WTC11 (cell line): ENCODE data around the gene GTF2F1. TPM values are rescaled to one million over a fixed set of nuclear protein-coding genes. Genes with fewer than 3 reads are reported as not detected.

Experiments used
- ATAC-seq: fragments of 200-7000 bp; cut with Tn5 transposase; 2 replicates; pipeline ENCODE4 v1.10.0; 2021; ENCODE audit warnings: mild to moderate bottlenecking, moderate library complexity
- CTCF ChIA-PET: fragments of 300-600 bp; sonication (Branson Sonifier 250); formaldehyde crosslinking; loops from one replicate; lab custom pipeline; 2021; ENCODE audit warnings: antibody characterized with exemption; lab: Charles Lee
- POLR2A ChIA-PET: fragments of 350-600 bp; sonication (Branson Sonifier 250); formaldehyde crosslinking; loops from one replicate; lab custom pipeline; 2021; ENCODE audit warnings: antibody characterized with exemption; lab: Charles Lee
- DNase-seq: peaks from one replicate; pipeline ENCODE4 v3.0.0; 2021; ENCODE audit warnings: low spot score
- H3K27ac Mint-ChIP-seq: 2 replicates; pipeline ENCODE4 v1.8.0; 2021; ENCODE audit warnings: mixed read lengths
- H3K27me3 Mint-ChIP-seq: 2 replicates; pipeline ENCODE4 v1.8.0; 2021; ENCODE audit warnings: low read depth, mild to moderate bottlenecking, moderate library complexity, mixed read lengths
- H3K36me3 Mint-ChIP-seq: 2 replicates; pipeline ENCODE4 v1.8.0; 2021; ENCODE audit warnings: mixed read lengths
- H3K4me1 Mint-ChIP-seq: 2 replicates; pipeline ENCODE4 v1.8.0; 2022; ENCODE audit warnings: mixed read lengths
- H3K4me3 Mint-ChIP-seq: 2 replicates; pipeline ENCODE4 v1.8.0; 2021; ENCODE audit warnings: mild to moderate bottlenecking, moderate library complexity, mixed read lengths
- H3K9me3 Mint-ChIP-seq: 2 replicates; pipeline ENCODE4 v1.8.0; 2021; ENCODE audit warnings: mixed read lengths
- ATF2 ChIP-seq: sonication (generic); formaldehyde crosslinking; IDR thresholded peaks from 2 replicates; pipeline ENCODE4 v1.8.1; 2022; ENCODE audit warnings: low read depth, missing genetic modification reagents, borderline replicate concordance
- ATF6 ChIP-seq: sonication (generic); formaldehyde crosslinking; IDR thresholded peaks from 2 replicates; pipeline ENCODE4 v1.8.1; 2023; ENCODE audit warnings: mild to moderate bottlenecking, missing genetic modification reagents
- CDX4 ChIP-seq: fragments of 250-450 bp; sonication (Bioruptor Pico); IDR thresholded peaks from 2 replicates; pipeline ENCODE4 v1.9.0; 2021; ENCODE audit warnings: moderate library complexity, mild to moderate bottlenecking, inconsistent platforms, borderline replicate concordance
- CTCF ChIP-seq: fragments of 200-600 bp; IDR thresholded peaks from 2 replicates; pipeline ENCODE4 v1.8.0; 2022; ENCODE audit warnings: antibody characterized with exemption
- E2F4 ChIP-seq: sonication (generic); formaldehyde crosslinking; IDR thresholded peaks from 2 replicates; pipeline ENCODE4 v1.8.1; 2022; ENCODE audit warnings: low read depth, mild to moderate bottlenecking, moderate library complexity, missing genetic modification reagents, borderline replicate concordance
- ELF4 ChIP-seq: sonication (generic); formaldehyde crosslinking; IDR thresholded peaks from 2 replicates; pipeline ENCODE4 v1.8.1; 2022; ENCODE audit warnings: low read depth, mild to moderate bottlenecking, moderate library complexity, missing genetic modification reagents
- MAX ChIP-seq: sonication (generic); formaldehyde crosslinking; IDR thresholded peaks from 2 replicates; pipeline ENCODE4 v1.8.0; 2022; ENCODE audit warnings: mild to moderate bottlenecking, missing genetic modification reagents
- MLX ChIP-seq: sonication (generic); formaldehyde crosslinking; IDR thresholded peaks from 2 replicates; pipeline ENCODE4 v1.8.1; 2023; ENCODE audit warnings: mild to moderate bottlenecking, missing genetic modification reagents, moderate library complexity
- PREB ChIP-seq: sonication (generic); formaldehyde crosslinking; IDR thresholded peaks from 2 replicates; pipeline ENCODE4 v1.8.1; 2022; ENCODE audit warnings: mild to moderate bottlenecking, missing genetic modification reagents, moderate library complexity, borderline replicate concordance
- SOX15 ChIP-seq: fragments of 250-450 bp; sonication (Bioruptor Pico); IDR thresholded peaks from 2 replicates; pipeline ENCODE4 v1.9.0; 2021; ENCODE audit warnings: mild to moderate bottlenecking
- SP1 ChIP-seq: sonication (generic); formaldehyde crosslinking; conservative IDR thresholded peaks from 2 replicates; pipeline ENCODE4 v1.8.1; 2022; ENCODE audit warnings: missing genetic modification reagents
- TEAD1 ChIP-seq: sonication (generic); formaldehyde crosslinking; IDR thresholded peaks from 2 replicates; pipeline ENCODE4 v1.8.0; 2022; ENCODE audit warnings: mild to moderate bottlenecking, missing genetic modification reagents
- ZNF232 ChIP-seq: sonication (generic); formaldehyde crosslinking; IDR thresholded peaks from 2 replicates; pipeline ENCODE4 v1.8.0; 2022; ENCODE audit warnings: mild to moderate bottlenecking, missing genetic modification reagents
- ZNF263 ChIP-seq: sonication (generic); formaldehyde crosslinking; IDR thresholded peaks from 2 replicates; pipeline ENCODE4 v1.8.1; 2022; ENCODE audit warnings: low read depth, mild to moderate bottlenecking, moderate library complexity, missing genetic modification reagents
- ZNF416 ChIP-seq: fragments of 250-450 bp; sonication (Bioruptor Pico); IDR thresholded peaks from 2 replicates; pipeline ENCODE4 v1.9.0; 2021; ENCODE audit warnings: mild to moderate bottlenecking, inconsistent platforms
- ZNF532 ChIP-seq: fragments of 250-450 bp; sonication (Bioruptor Pico); IDR thresholded peaks from 2 replicates; pipeline ENCODE4 v1.9.0; 2021; ENCODE audit warnings: mild to moderate bottlenecking, borderline replicate concordance
- total RNA-seq: library from RNA; stranded (reverse); gene quantifications from 3 replicates; pipeline ENCODE4 v1.2.3, GENCODE V29; 2021

The GTF2F1 gene
- total RNA-seq, 1 experiment from 2014 or later: 62.4 TPM

GRCh38 chr19:6413721-6414643, 21.0 kb upstream of the GTF2F1 start (continued):
- TF ChIP-seq ATF6 (CRISPR knock-in tag) (no peak), ELF4 (CRISPR knock-in tag) (no peak), MAX (no peak), ATF2 (CRISPR knock-in tag) (no peak), ZNF263 (CRISPR knock-in tag) (no peak), TEAD1 (CRISPR knock-in tag) (no peak), SOX15 (CRISPR knock-in tag) (no peak)

GRCh38 chr19:6413291-6413690, 20.3 kb upstream of the GTF2F1 start:
- H3K9me3 Mint-ChIP-seq: no peaks in the 10 kb centered on the region
- no peak overlapping the region for H3K27ac Mint-ChIP-seq
- peaks cover 7% of the 10 kb centered on the region for H3K4me1 Mint-ChIP-seq
- peaks cover 33% of the 10 kb centered on the region for H3K36me3 Mint-ChIP-seq
- no peaks in the 10 kb centered on the region for H3K27me3 Mint-ChIP-seq
- CTCF ChIA-PET: no interaction called here
- no peak for DNase-seq
- POLR2A ChIA-PET: no interaction called here
- no peak for ATAC-seq
- TF ChIP-seq CDX4 (CRISPR knock-in tag) (no peak), PREB (no peak), CTCF (no peak), MLX (CRISPR knock-in tag) (no peak), ZNF532 (CRISPR knock-in tag) (no peak), E2F4 (no peak), ZNF232 (CRISPR knock-in tag) (no peak), ZNF416 (CRISPR knock-in tag) (no peak), SP1 (CRISPR knock-in tag) (no peak)
- H3K4me3 Mint-ChIP-seq: no peak overlapping the region
